Lower leg skin (tissue), 3 donors: ENCODE data around the gene CCL17.

Experiments used
- CTCF ChIP-seq, 3 donors: fragments of 450-650 bp; IDR thresholded peaks; one replicate each; pipeline ENCODE4 v1.5.1; 2016; ENCODE audit warnings: antibody characterized with exemption in 3 of 3, mild to moderate bottlenecking in 3 of 3, moderate library complexity in 2 of 3
- POLR2A ChIP-seq, 2 donors: fragments of 450-650 bp; IDR thresholded peaks; one replicate each; pipeline ENCODE4 v1.6.1; 2016 to 2017; ENCODE audit warnings: antibody characterized with exemption in 2 of 2, mild to moderate bottlenecking in 1 of 2, moderate library complexity in 1 of 2

DNA sequence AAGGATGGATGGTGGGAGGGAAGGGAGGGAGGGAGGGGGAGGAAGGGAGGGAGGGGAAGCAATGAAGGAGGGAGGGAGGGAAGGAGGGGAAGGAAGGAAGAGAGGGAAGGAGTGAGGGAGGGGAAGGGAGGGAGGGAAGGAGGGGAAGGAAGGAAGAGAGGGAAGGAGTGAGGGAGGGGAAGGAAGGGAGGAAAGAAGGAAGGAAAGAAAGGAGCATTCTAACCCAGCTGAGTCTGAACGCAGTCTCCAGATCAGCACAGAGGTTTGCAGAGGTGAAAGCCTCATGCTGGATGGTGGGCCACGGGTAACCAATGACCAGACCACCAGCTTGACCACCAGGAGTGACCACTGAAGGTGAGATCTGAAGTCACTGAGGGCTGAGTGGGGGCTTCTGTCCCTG is 18.6 kb downstream of the CCL17 start:
- no peak for TF ChIP-seq CTCF (IDR thresholded peaks at IDR 0.05)
- no peak for TF ChIP-seq POLR2A (IDR thresholded peaks at IDR 0.05)
